ENCODE results near the gene RNPEPL1. TPM values are rescaled to one million over a fixed set of nuclear protein-coding genes. Genes with fewer than 3 reads are reported as not detected.
A peak's percentile ranks its signal among the peaks of the same experiment; 100 is the strongest.

The RNPEPL1 gene
- polyA plus RNA-seq, 3 donors: 15.4 to 100 (median 36.4) TPM

GRCh38 chr2:240618776-240619175, 50.5 kb downstream of the RNPEPL1 start:
- Histone ChIP-seq H3K27ac (ENCODE audit: low read depth in 1 of 2, low read length in 2 of 2) (no peak overlapping the region), H3K27me3 (ENCODE audit: control insufficient read depth in 2 of 2, insufficient read depth in 2 of 2, low read length in 2 of 2) (no peaks in the 10 kb centered on the region), H4K20me1 (ENCODE audit: insufficient read depth, low read length) (no peaks in the 10 kb centered on the region), H3K4me3 (replicated peaks in 1 of 3; ENCODE audit: low read depth in 2 of 3, low read length in 3 of 3) (no peak overlapping the region), H3K36me3 (replicated peaks in 1 of 2; ENCODE audit: control insufficient read depth in 1 of 2, insufficient read depth in 2 of 2, low read length in 2 of 2) (no peaks in the 10 kb centered on the region), H3K9me3 (replicated peaks in 1 of 2; ENCODE audit: control insufficient read depth in 1 of 2, insufficient read depth in 1 of 2, low read length in 2 of 2) (no peaks in the 10 kb centered on the region), H2AFZ (ENCODE audit: insufficient read depth, low read depth, low read length, poor library complexity, severe bottlenecking) (no peak overlapping the region), H3K9ac (ENCODE audit: insufficient read depth, low read length, poor library complexity, severe bottlenecking) (no peak overlapping the region), H3K4me2 (replicated peaks; ENCODE audit: extremely low read depth, low read length, poor library complexity, severe bottlenecking) (no peak overlapping the region), H3K79me2 (ENCODE audit: insufficient read depth, low read length) (no peaks in the 10 kb centered on the region), H3K4me1 (ENCODE audit: control insufficient read depth in 1 of 2, insufficient read depth in 2 of 2, low read length in 2 of 2) (peaks cover 45 to 49% of the 10 kb centered on the region in 2 donors)
- H3K9me3 Mint-ChIP-seq: peaks cover 0 to 10% (median 3%) of the 10 kb centered on the region in 7 donors
- DNase-seq: no peak
- peaks cover 2 to 8% of the 10 kb centered on the region in 2 donors for H3K36me3 Mint-ChIP-seq
- intact Hi-C loops (cut with micrococcal nuclease): no loop called here
- H3K4me1 Mint-ChIP-seq: peaks cover 45% of the 10 kb centered on the region
- TF ChIP-seq CTCF (IDR thresholded peaks at IDR 0.05): no peak
- WGBS (ENCODE audit: insufficient coverage): 97% methylated on average over 5 of the region's 6 CpGs
- H3K27me3 Mint-ChIP-seq (ENCODE audit: low read depth in 3 of 3): no peaks in the 10 kb centered on the region
- H3K4me3 Mint-ChIP-seq: no peak overlapping the region
- no peak overlapping the region for H3K27ac Mint-ChIP-seq

- Histone ChIP-seq H3K9ac (ENCODE audit: insufficient read depth, low read length, poor library complexity, severe bottlenecking) (no peak overlapping the region), H3K36me3 (replicated peaks in 1 of 2; ENCODE audit: control insufficient read depth in 1 of 2, insufficient read depth in 2 of 2, low read length in 2 of 2) (no peaks in the 10 kb centered on the region), H3K27me3 (ENCODE audit: control insufficient read depth in 2 of 2, insufficient read depth in 2 of 2, low read length in 2 of 2) (no peaks in the 10 kb centered on the region), H3K4me3 (replicated peaks in 1 of 3; ENCODE audit: low read depth in 2 of 3, low read length in 3 of 3) (no peak overlapping the region), H3K9me3 (replicated peaks in 1 of 2; ENCODE audit: control insufficient read depth in 1 of 2, insufficient read depth in 1 of 2, low read length in 2 of 2) (no peaks in the 10 kb centered on the region), H3K79me2 (ENCODE audit: insufficient read depth, low read length) (no peaks in the 10 kb centered on the region), H3K4me1 (ENCODE audit: control insufficient read depth in 1 of 2, insufficient read depth in 2 of 2, low read length in 2 of 2) (peaks cover 54 to 56% of the 10 kb centered on the region in 2 donors), H3K27ac (ENCODE audit: low read depth in 1 of 2, low read length in 2 of 2) (peak overlapping the region in 1 of 2 donors; percentile 96), H2AFZ (ENCODE audit: insufficient read depth, low read depth, low read length, poor library complexity, severe bottlenecking) (no peak overlapping the region), H3K4me2 (replicated peaks; ENCODE audit: extremely low read depth, low read length, poor library complexity, severe bottlenecking) (no peak overlapping the region), H4K20me1 (ENCODE audit: insufficient read depth, low read length) (no peaks in the 10 kb centered on the region)
- Mint-ChIP-seq H3K27me3 (ENCODE audit: low read depth in 3 of 3) (no peaks in the 10 kb centered on the region), H3K27ac (peak overlapping the region in 3 of 7 donors; percentile 26 to 63 (median 60)), H3K4me1 (peaks cover 53% of the 10 kb centered on the region), H3K36me3 (peaks cover 2 to 8% of the 10 kb centered on the region in 2 donors), H3K4me3 (no peak overlapping the region), H3K9me3 (peaks cover 0 to 10% (median 3%) of the 10 kb centered on the region in 7 donors)
- intact Hi-C loops (cut with micrococcal nuclease): loop anchor here in 1 of 2 donors (5.0 kb wide), 1 partner anchor 32 kb away; the partner anchor contains the start of gene CAPN10
- TF ChIP-seq CTCF (IDR thresholded peaks at IDR 0.05): no peak
- WGBS (ENCODE audit: insufficient coverage): 75% methylated on average over 14 of the region's 19 CpGs
- DNase-seq: peak in 1 of 3 donors; percentile 58
Measured at GRCh38 chr2:240619506-240620148, 51.3 kb downstream of the RNPEPL1 start.

Measured in CD14-positive monocyte (primary cell).